Epithelial cell of proximal tubule (primary cell): ENCODE measurements around the gene POU6F2. TPM values are rescaled to one million over a fixed set of nuclear protein-coding genes. Genes with fewer than 3 reads are reported as not detected.

Source experiments
- DNase-seq: peaks from one replicate; pipeline ENCODE4 v3.0.0-alpha.2; 2011; ENCODE audit warnings: low read depth
- H3K4me3 ChIP-seq: 2 replicates; pipeline ENCODE4 v1.5.1; 2011; ENCODE audit warnings: low read depth, mild to moderate bottlenecking, low read length
- CTCF ChIP-seq: conservative IDR thresholded peaks from 2 replicates; pipeline ENCODE4 v1.5.1; 2012; ENCODE audit warnings: low read depth, mild to moderate bottlenecking, low read length
- total RNA-seq: library from RNA; depleted of rRNA; stranded (reverse); fragments of >200 nt; gene quantifications from 2 replicates; pipeline ENCODE4 v1.2.3, GENCODE V29; 2015

POU6F2 gene
- total RNA-seq, 1 donor from 2014 or later = not detected

GRCh38 chr7:39130274-39130673, 152.6 kb downstream of the POU6F2 start:
- H3K4me3 ChIP-seq = peak overlapping the region; percentile 50
- TF ChIP-seq CTCF = no peak
- DNase-seq = no peak

- DNase-seq = no peak
- H3K4me3 ChIP-seq = peak overlapping the region; percentile 50
- peak; percentile 7 for TF ChIP-seq CTCF
Measured at GRCh38 chr7:39130857-39131526, 153.3 kb downstream of the POU6F2 start.

- no peak for DNase-seq
- no peak overlapping the region for H3K4me3 ChIP-seq
- TF ChIP-seq CTCF = no peak
Measured at GRCh38 chr7:39132306-39132705, 154.6 kb downstream of the POU6F2 start.

- DNase-seq = no peak
- TF ChIP-seq CTCF = no peak
- no peak overlapping the region for H3K4me3 ChIP-seq
Measured at GRCh38 chr7:39133088-39133487, 155.4 kb downstream of the POU6F2 start.

GRCh38 chr7:39137480-39137879, 159.8 kb downstream of the POU6F2 start:
- no peak for DNase-seq
- no peak for TF ChIP-seq CTCF
- H3K4me3 ChIP-seq = no peak overlapping the region

GRCh38 chr7:39142750-39143149, 165.0 kb downstream of the POU6F2 start:
- no peak for TF ChIP-seq CTCF
- DNase-seq = no peak
- H3K4me3 ChIP-seq = no peak overlapping the region

- no peak for TF ChIP-seq CTCF
- no peak for DNase-seq
- no peak overlapping the region for H3K4me3 ChIP-seq
Measured at GRCh38 chr7:39144420-39144819, 166.7 kb downstream of the POU6F2 start.
